ENCODE results near the gene ANAPC2.

- TF ChIP-seq BHLHE40 (IDR thresholded peaks at IDR 0.05; ENCODE audit: low read depth, low read length) = no peak
- TF ChIP-seq POLR2A (IDR thresholded peaks at IDR 0.05; ENCODE audit: low read depth, low read length) = no peak
- TF ChIP-seq CTCF (conservative IDR thresholded peaks at IDR 0.05; ENCODE audit: low read depth, low read length) = no peak
- TF ChIP-seq MXI1 (IDR thresholded peaks at IDR 0.05; ENCODE audit: borderline replicate concordance, low read depth, low read length) = no peak
Measured at GRCh38 chr9:137194388-137194787, 6.0 kb upstream of the ANAPC2 start.
